ENCODE results near the gene PTGDS. TPM values are rescaled to one million over a fixed set of nuclear protein-coding genes. Genes with fewer than 3 reads are reported as not detected.

PTGDS gene
- total RNA-seq, 1 donor from 2014 or later = 5.0 TPM

DNA sequence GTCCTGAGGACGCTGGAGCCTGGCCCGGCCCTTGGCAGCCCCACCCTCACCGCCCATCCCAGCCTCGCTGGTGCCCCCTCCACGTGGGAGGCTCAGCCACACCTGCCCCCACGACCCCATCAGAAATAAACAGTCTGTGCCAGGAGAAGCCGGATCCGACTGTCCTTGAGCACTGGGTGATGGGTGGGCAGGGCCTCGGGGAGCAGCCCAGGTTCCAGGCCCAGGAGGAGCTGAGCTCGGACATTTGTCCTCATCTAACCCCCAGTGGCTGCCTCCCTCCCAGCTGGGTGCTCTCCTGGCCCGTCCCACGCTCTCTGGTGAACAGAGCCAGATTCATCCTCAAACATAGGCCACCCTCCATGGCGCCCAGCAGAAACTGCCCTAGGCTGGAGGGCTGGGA lies 4.6 kb upstream of the PTGDS start:
- Histone ChIP-seq H2AFZ (ENCODE audit: low read depth, low read length) (no peak overlapping the region), H3K27me3 (ENCODE audit: insufficient read depth, low read length) (no peaks in the 10 kb centered on the region), H4K20me1 (ENCODE audit: insufficient read depth, low read length) (no peaks in the 10 kb centered on the region), H3K9ac (ENCODE audit: low read length) (no peak overlapping the region), H3K9me3 (ENCODE audit: insufficient read depth, low read depth, low read length) (no peaks in the 10 kb centered on the region), H3K36me3 (ENCODE audit: insufficient read depth, low read length) (no peaks in the 10 kb centered on the region), H3K4me1 (ENCODE audit: insufficient read depth, low read length) (peaks cover 4% of the 10 kb centered on the region), H3K4me3 (ENCODE audit: insufficient read depth, low read depth, low read length) (no peak overlapping the region), H3K4me2 (ENCODE audit: low read length) (no peak overlapping the region), H3K79me2 (ENCODE audit: insufficient read depth, low read length) (no peaks in the 10 kb centered on the region), H3K27ac (ENCODE audit: low read depth, low read length) (no peak overlapping the region)
- Mint-ChIP-seq H3K9me3 (ENCODE audit: unreplicated experiment) (no peaks in the 10 kb centered on the region), H3K4me1 (ENCODE audit: low read depth, unreplicated experiment) (no peaks in the 10 kb centered on the region), H3K4me3 (ENCODE audit: unreplicated experiment) (no peak overlapping the region), H3K27me3 (ENCODE audit: low read depth, unreplicated experiment) (peaks cover 6% of the 10 kb centered on the region), H3K27ac (ENCODE audit: unreplicated experiment) (no peak overlapping the region), H3K36me3 (ENCODE audit: low read depth, unreplicated experiment) (no peaks in the 10 kb centered on the region)
- DNase-seq (ENCODE audit: low read depth) = no peak
- no peak for TF ChIP-seq EZH2 (IDR thresholded peaks at IDR 0.05; ENCODE audit: insufficient read depth, low read length)
- TF ChIP-seq, protein P1, sequence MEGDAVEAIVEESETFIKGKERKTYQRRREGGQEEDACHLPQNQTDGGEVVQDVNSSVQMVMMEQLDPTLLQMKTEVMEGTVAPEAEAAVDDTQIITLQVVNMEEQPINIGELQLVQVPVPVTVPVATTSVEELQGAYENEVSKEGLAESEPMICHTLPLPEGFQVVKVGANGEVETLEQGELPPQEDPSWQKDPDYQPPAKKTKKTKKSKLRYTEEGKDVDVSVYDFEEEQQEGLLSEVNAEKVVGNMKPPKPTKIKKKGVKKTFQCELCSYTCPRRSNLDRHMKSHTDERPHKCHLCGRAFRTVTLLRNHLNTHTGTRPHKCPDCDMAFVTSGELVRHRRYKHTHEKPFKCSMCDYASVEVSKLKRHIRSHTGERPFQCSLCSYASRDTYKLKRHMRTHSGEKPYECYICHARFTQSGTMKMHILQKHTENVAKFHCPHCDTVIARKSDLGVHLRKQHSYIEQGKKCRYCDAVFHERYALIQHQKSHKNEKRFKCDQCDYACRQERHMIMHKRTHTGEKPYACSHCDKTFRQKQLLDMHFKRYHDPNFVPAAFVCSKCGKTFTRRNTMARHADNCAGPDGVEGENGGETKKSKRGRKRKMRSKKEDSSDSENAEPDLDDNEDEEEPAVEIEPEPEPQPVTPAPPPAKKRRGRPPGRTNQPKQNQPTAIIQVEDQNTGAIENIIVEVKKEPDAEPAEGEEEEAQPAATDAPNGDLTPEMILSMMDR (IDR thresholded peaks at IDR 0.05; ENCODE audit: insufficient read depth, low read depth, low read length) = no peak
- no peak for FAIRE-seq

DNA sequence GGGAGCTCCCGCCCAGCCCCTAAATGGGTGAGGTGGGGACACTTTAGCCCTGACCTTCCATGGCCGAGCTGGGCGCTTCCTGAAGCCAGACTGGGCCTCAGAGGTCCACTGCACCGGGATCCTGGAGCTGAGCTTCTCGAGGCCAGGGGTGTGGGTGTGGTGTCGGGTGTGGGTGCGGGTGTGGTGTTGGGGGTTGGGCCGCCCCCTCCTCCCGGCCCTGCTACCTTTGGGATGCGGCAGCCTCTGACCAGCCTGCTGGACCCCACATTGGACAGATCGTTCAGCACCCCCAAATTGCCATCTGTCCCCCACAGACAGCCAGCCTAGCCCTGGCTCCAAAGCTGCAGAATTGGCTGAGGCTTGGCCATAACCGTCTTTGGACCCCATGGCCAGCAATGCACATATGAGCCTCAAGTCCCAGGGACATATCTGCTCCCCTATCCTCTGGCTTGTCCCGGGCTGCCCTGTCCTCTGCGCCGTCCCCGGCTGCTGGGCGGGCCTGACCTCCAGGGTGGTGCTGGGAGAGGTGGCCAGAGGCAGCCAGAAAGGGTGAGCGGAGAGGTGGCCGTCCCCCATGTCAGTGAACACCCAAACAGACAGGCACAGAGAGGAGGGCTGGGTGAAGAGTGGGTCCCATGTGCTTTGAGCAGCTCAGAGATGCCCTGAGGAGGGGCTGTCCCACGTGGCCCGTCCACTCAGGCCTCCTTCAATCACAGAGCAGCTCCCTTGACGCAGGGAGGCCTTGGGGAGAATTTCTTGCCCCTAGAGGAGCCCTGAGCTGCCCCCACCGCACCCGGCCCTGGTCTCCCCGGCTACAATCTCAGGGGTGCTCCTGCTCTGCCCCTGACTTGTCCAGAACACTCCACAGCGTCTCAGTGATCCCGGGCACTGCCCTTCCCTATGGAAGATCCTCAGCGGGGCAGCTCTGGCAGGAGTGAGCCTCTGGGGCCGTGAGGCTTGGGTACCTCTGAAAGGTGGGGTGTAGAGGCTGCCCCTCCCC lies 3.4 kb upstream of the PTGDS start:
- Mint-ChIP-seq H3K27ac (ENCODE audit: unreplicated experiment) (no peak overlapping the region), H3K9me3 (ENCODE audit: unreplicated experiment) (no peaks in the 10 kb centered on the region), H3K4me3 (ENCODE audit: unreplicated experiment) (no peak overlapping the region), H3K4me1 (ENCODE audit: low read depth, unreplicated experiment) (no peaks in the 10 kb centered on the region), H3K36me3 (ENCODE audit: low read depth, unreplicated experiment) (no peaks in the 10 kb centered on the region), H3K27me3 (ENCODE audit: low read depth, unreplicated experiment) (peaks cover 6% of the 10 kb centered on the region)
- H3K4me2 ChIP-seq (ENCODE audit: low read length) = no peak overlapping the region
- H3K27me3 ChIP-seq (ENCODE audit: insufficient read depth, low read length) = no peaks in the 10 kb centered on the region
- H3K36me3 ChIP-seq (ENCODE audit: insufficient read depth, low read length) = no peaks in the 10 kb centered on the region
- no peak overlapping the region for H2AFZ ChIP-seq (ENCODE audit: low read depth, low read length)
- TF ChIP-seq EZH2 (IDR thresholded peaks at IDR 0.05; ENCODE audit: insufficient read depth, low read length) = no peak
- TF ChIP-seq, protein P1 (IDR thresholded peaks at IDR 0.05; ENCODE audit: insufficient read depth, low read depth, low read length) = no peak
- FAIRE-seq (no peak), DNase-seq (ENCODE audit: low read depth) (no peak)
- no peak overlapping the region for H3K4me3 ChIP-seq (ENCODE audit: insufficient read depth, low read depth, low read length)
- H3K79me2 ChIP-seq (ENCODE audit: insufficient read depth, low read length) = no peaks in the 10 kb centered on the region
- H4K20me1 ChIP-seq (ENCODE audit: insufficient read depth, low read length) = no peaks in the 10 kb centered on the region
- H3K27ac ChIP-seq (ENCODE audit: low read depth, low read length) = no peak overlapping the region
- no peak overlapping the region for H3K9ac ChIP-seq (ENCODE audit: low read length)
- peaks cover 5% of the 10 kb centered on the region for H3K4me1 ChIP-seq (ENCODE audit: insufficient read depth, low read length)
- H3K9me3 ChIP-seq (ENCODE audit: insufficient read depth, low read depth, low read length) = no peaks in the 10 kb centered on the region
